Measurements from ENCODE around the gene ETV6.

DNA sequence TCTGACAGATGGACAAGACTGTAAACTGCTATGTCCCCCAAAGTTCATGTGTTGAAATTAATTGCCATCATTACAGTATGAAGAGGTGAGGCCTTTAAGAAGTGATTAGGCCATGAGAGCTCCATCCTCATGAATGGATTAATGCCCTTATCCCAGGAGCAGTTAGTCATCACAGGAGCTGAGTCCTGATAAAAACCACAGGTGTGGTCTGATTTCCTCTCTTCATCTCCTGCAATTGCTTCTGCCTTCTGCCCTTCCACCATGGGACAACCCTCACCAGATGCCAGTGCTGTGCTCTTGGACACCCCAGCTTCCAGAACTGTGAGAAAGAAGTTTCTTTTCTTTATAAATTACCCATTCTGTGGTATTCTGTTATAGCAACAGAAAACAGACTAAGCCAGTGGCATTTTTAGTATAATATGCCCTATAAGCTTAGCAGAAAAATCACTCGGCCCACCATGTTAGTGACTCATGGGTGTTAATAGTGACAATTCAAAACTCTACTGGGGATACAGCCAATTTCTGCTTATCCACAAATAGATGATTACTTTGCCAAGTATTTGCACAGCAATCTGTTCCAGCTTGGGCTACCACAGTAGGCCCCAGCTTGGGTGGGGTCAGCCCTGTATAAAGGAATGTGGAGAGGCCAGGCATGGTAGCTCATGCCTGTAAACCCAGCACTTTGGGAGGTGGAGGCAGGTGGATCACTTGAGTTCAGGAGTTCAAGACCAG, 292.3 kb downstream of the ETV6 start:
- TF ChIP-seq, protein P1, sequence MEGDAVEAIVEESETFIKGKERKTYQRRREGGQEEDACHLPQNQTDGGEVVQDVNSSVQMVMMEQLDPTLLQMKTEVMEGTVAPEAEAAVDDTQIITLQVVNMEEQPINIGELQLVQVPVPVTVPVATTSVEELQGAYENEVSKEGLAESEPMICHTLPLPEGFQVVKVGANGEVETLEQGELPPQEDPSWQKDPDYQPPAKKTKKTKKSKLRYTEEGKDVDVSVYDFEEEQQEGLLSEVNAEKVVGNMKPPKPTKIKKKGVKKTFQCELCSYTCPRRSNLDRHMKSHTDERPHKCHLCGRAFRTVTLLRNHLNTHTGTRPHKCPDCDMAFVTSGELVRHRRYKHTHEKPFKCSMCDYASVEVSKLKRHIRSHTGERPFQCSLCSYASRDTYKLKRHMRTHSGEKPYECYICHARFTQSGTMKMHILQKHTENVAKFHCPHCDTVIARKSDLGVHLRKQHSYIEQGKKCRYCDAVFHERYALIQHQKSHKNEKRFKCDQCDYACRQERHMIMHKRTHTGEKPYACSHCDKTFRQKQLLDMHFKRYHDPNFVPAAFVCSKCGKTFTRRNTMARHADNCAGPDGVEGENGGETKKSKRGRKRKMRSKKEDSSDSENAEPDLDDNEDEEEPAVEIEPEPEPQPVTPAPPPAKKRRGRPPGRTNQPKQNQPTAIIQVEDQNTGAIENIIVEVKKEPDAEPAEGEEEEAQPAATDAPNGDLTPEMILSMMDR (IDR thresholded peaks at IDR 0.05), result no peak
- no peak for TF ChIP-seq POLR2AphosphoS5 (IDR thresholded peaks at IDR 0.05; ENCODE audit: insufficient read depth in 1 of 2, low read depth in 1 of 2)

All from vagina (tissue), 2 donors.